Uterus (tissue), 2 donors: ENCODE measurements around the gene ZBP1.

Experiments used
- POLR2A ChIP-seq, 2 donors: fragments of 450-650 bp; IDR thresholded peaks; one replicate each; pipeline ENCODE4 v1.6.1; 2016; ENCODE audit warnings: antibody characterized with exemption in 2 of 2, mild to moderate bottlenecking in 1 of 2, moderate library complexity in 1 of 2
- TF ChIP-seq, protein P1 (sequence below), 4 experiments: fragments of 200-600 bp in 2 of 4; fragments of 450-650 bp in 2 of 4; sonication (generic) in 2 of 4; IDR thresholded peaks; one replicate each; pipeline ENCODE4 v1.5.1; 2016 to 2019; ENCODE audit warnings: antibody characterized with exemption in 4 of 4, mild to moderate bottlenecking in 2 of 4, moderate library complexity in 1 of 4

DNA sequence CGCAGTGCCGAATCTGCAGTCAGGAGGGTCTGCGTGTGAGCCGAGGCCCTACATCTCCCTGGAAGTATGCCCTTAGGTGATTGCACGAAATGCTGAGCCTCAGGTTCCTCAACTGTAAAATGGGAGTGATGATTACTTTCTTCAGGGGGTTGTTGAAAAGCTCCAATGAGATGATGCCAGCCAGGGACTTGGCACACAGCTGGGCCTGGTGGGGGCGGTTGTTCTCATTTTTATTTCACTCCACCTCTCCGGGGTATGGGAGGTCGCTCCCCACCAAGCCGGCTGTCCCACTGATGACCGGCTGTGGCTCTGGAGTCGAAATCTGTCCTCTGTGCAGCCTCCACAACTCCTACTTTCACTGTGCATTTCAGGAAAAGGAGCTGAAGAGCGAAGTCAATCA lies 51.3 kb downstream of the ZBP1 start:
- TF ChIP-seq, protein P1, sequence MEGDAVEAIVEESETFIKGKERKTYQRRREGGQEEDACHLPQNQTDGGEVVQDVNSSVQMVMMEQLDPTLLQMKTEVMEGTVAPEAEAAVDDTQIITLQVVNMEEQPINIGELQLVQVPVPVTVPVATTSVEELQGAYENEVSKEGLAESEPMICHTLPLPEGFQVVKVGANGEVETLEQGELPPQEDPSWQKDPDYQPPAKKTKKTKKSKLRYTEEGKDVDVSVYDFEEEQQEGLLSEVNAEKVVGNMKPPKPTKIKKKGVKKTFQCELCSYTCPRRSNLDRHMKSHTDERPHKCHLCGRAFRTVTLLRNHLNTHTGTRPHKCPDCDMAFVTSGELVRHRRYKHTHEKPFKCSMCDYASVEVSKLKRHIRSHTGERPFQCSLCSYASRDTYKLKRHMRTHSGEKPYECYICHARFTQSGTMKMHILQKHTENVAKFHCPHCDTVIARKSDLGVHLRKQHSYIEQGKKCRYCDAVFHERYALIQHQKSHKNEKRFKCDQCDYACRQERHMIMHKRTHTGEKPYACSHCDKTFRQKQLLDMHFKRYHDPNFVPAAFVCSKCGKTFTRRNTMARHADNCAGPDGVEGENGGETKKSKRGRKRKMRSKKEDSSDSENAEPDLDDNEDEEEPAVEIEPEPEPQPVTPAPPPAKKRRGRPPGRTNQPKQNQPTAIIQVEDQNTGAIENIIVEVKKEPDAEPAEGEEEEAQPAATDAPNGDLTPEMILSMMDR (IDR thresholded peaks at IDR 0.05) = no peak
- no peak for TF ChIP-seq POLR2A (IDR thresholded peaks at IDR 0.05)
